ENCODE measurements around the gene UBALD2.
"Not testable (repeated sequence)": the region's sequence is repeated elsewhere in the genome, so short reads cannot be mapped to it uniquely, and the experiment has no call there.

Gene UBALD2

DNA sequence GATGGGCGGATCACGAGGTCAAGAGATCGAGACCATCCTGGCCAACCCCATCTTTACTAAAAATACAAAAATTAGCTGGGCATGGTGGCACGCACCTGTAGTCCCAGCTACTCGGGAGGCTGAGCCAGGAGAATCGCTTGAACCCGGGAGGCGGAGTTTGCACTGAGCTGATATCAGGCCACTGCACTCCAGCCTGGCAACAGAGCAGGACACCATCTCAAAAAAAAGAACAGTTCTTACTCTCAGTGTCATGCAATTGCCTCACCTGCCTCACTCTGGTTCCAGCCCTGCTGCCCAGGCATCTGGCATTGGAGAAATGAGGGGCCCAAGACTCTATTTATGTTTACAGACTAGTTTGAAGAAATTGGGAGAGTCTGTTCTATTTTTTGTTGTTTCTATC lies 20.4 kb upstream of the UBALD2 start:
- not testable (repeated sequence) for DNase-seq (ENCODE audit: low read depth, low spot score)

- DNase-seq (ENCODE audit: low read depth, low spot score): no peak
These were observed 18.8 kb upstream of the UBALD2 start for GRCh38 chr17:76246080-76247066.

DNA sequence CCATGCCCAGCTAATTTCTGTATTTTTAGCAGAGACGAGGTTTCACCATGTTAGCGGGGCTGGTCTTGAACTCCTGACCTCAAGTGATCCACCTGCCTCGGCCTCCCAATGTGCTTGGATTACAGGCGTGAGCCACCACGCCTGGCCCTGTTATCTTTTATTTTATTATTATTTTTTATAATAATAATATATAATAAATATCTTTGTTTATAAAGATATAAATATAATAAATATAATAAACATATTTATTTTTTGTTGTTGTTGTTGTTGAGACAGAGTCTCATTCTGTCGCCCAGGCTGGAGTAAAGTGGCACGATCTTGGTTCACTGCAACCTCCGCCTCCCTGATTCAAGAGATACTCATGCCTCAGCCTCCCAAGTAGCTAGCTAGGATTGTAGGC lies 17.8 kb upstream of the UBALD2 start:
- DNase-seq (ENCODE audit: low read depth, low spot score): no peak

DNA sequence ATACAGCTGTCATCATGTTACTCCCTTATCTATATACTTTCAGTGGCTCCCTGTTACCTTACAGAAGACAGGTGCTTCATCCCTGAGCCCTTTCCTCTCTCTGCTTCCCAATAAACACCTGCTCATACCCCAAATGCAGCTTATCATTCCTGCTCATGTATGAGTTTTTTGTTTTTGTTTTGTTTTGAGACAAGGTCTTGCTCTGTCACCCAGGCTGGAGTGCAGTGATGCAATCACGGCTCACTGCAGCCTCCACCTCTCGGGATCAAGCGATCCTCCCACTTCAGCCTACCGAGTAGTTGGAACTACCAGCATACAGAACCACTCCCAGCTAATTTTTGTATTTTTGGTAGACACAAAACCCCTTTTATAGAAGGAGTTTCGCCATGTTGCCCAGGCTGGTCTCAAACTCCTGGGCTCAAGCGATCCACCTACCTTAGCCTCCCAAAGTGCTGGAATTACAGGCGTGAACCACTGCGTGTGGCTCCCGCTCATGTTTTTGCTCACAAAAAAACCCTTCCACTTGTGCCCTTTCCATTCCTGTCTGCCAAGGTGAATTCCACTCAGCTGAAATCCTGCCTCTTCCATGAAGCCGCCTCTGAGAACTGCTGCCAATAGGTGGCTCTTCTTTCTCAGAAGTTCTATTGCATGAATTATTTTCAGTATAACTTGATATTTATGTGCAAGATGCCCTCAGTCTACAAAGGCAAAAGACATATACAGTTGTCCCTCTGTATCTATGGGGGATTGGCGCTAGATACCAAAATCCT lies 16.9 kb upstream of the UBALD2 start:
- DNase-seq (ENCODE audit: low read depth, low spot score): no peak

DNA sequence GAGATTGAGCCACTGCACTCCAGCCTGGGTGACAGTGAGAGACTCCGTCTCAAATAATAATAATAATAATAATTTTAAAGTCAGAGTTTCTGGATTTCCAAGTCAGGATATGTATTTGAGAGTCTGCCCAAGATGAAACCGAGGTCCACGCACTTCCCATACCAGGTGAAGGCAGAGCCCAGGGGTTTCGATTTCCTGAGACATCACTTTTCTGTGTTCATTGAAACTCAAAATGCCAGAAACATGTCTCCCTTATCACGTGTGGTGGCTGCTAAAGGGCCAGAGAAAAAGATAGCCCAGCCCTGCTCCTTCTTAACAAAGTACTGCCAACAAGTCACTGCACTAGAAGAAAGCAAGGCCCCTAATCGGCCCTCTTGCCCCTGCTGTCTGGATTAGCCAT lies 15.0 kb upstream of the UBALD2 start:
- no peak for DNase-seq (ENCODE audit: low read depth, low spot score)

- DNase-seq (ENCODE audit: low read depth, low spot score): no peak
These were observed 13.6 kb upstream of the UBALD2 start for GRCh38 chr17:76251478-76252039.

GRCh38 chr17:76252040-76252954 lies 12.9 kb upstream of the UBALD2 start:
- no peak for DNase-seq (ENCODE audit: low read depth, low spot score)

DNA sequence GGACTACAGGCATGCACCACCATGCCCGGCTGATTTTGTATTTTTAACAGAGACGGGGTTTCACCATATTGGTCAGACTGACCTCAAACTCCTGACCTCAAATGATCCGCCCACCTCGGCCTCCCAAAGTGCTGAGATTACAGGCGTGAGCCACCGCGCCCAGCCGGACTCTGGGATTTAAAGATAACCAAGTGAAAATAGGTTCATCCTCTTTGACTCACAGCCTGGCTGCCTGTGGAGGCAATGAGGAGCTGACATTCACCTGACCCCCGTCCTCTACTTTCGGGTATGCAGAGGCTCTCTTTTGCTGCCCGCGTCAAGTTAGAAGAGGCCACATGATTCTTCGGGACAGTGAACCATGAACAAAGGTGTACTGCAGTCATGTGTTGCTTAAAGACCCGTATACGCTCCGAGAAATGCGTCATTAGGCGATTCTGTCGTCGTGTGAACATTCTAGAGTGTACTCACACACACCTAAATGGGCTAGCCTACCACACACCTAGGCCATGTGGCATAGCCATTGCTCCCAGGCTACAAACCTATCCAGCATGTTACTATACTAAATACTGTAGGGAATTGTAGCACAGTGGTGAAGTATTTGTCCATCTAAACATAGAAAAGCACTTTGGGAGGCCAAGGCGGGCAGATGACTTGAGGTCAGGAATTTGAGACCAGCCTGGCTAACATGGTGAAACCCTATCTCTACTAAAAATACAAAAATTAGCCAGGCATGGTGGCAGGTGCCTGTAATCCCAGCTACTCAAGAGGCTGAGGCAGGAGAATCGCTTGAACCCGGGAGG lies 12.0 kb upstream of the UBALD2 start:
- DNase-seq (ENCODE audit: low read depth, low spot score): not testable (repeated sequence)

- no peak for DNase-seq (ENCODE audit: low read depth, low spot score)
These were observed 11.3 kb upstream of the UBALD2 start for GRCh38 chr17:76253841-76254240.

- DNase-seq (ENCODE audit: low read depth, low spot score): no peak
These were observed 10.9 kb upstream of the UBALD2 start for GRCh38 chr17:76254275-76254674.

DNA sequence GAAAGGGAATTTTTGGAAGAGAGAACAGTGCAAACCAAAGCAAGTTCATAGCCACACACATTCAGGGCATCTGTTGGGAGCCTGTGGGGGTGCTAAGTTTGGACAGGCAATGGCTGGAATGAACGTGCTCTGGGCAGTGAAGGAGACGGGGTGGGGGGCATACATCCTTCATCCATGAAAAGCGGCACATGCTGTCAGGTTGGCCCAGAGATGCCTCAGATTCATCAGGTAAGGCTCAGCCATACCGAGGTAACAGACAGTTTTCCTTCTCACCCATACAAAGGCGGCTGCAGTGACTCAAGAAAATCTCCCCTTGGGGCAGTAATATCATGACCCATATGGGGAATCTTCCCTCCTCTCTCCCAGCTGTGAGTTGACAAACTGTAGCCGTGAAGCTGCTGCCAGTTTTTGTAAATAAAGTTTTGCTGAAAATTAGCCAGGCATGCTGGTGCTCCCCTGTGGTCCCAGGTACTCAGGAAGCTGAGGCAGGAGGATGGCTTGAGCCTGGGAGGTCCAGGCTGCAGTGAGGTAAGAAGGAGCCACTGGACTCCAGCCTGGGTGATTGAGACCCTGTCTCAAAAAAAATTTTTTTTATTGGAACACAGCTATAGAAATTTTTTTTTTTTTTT lies 9.2 kb upstream of the UBALD2 start:
- DNase-seq (ENCODE audit: low read depth, low spot score): no peak

DNA sequence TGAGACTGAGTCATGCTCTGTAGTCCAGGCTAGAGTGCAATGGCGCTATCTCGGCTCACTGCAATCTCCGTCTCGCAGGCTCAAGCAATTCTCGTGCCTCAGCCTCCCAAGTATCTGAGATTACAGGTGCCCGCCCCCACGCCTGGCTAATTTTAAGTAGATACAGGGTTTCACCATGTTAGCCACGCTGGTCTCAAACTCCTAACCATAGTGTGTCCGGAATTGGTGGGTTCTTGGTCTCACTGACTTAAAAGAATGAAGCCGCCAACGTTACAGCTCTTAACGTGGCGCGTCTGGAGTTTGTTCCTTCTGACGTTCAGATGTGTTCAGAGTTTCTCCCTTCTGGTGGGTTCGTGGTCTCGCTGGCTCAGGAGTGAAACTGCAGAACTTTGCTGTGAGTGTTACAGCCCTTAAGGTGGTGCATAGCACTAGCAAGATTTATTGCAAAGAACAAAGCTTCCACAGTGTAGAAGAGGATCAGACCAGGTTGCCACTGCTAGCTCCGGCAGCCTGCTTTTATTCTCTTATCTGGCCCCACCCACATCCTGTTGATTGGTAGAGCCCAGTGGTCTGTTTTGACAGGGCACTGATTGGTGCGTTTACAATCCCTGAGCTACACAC lies 8.6 kb upstream of the UBALD2 start:
- not testable (repeated sequence) for DNase-seq (ENCODE audit: low read depth, low spot score)

- no peak for DNase-seq (ENCODE audit: low read depth, low spot score)
These were observed 4.9 kb upstream of the UBALD2 start for GRCh38 chr17:76260220-76260619.

GRCh38 chr17:76260669-76261068 lies 4.5 kb upstream of the UBALD2 start:
- DNase-seq (ENCODE audit: low read depth, low spot score): no peak

DNA sequence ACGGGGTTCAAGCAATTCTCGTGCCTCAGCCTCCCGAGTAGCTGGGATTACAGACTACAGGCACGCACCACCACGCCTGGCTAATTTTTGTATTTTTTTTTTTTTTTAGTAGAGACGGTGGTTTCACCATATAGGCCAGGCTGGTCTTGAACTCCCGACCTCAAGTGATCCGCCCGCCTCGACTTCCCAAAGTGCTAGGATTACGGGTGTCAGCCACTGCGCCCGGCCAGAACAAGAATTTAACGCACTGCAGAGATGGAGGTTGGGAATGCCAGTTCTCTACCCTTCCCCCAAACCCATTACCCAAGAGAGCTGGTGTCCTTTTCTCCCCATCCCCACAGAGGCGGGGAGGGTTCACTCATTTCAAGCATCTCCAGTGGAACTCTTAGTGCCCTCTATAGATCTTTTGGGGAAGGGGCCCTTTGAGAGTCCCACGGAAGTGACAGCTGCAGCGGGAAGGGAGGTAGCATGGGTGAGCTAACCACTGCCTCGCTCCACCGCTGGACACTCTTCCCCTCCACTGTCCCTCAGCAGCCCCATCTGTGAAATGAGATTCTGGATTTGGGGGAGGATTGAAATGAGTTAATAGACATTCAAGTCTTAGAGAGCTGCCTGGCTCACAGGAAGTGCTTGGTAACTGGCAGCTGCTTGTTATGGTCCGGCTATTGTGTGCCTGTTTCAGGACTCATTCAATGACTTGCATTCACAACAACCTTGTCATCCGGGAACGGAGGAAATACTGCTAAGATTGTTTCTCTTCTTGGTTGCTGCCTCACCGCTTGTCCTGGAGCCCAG lies 3.5 kb upstream of the UBALD2 start:
- DNase-seq (ENCODE audit: low read depth, low spot score): no peak

DNA sequence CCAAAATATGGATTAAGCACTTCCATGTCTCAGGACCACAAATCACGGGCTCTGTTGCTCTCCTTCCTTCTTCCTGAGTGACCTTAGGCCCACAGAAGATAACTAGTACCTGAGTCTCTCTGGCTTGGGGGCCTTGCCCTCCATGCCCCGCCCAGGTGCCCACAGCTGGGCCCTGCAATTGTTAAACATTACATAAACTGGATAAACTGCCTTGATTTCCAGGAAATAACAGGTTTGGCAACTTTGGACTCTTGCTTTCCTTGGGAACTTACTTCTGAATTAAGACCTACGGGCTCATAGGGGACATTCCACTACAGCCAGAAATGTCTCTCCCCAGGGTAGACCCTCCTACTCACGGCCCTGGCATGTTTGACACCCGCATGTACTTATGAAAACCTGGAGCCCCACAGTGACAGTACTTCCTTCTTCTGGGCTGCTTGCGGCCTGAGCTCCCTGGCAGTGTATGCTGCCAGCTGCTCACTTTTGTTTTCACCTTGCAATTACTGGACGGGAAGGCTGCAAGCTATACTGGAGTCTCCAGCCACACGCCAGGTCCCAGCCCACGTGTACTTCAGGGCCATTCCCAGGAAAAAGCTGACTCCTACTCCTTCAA lies 2.3 kb upstream of the UBALD2 start:
- DNase-seq (ENCODE audit: low read depth, low spot score): no peak

DNA sequence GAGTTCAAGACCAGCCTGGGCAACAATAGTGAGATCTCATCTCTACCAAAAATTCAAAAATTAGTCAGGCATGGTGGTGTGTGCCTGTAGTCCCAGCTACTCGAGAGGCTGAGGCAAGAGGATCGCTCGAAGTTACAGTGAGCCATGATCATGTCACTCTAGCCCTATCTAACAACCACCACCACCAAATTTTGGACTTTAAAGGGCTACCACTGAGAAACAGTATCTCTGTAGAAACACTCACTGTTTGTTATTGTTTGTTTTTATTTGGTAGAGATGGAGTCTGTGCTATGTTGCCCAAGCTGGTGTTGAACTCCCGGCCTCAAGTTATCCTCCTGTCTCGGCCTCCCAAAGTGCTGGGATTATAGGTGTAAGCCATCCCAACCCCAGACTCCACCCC lies 1.3 kb upstream of the UBALD2 start:
- no peak for DNase-seq (ENCODE audit: low read depth, low spot score)

- no peak for DNase-seq (ENCODE audit: low read depth, low spot score)
These were observed 758 bp upstream of the UBALD2 start for GRCh38 chr17:76264425-76264754.

Measured in iPS DF 19.7 (cell line).